Smooth muscle cell (in vitro differentiated cells): ENCODE measurements around the gene NFIA. TPM values are rescaled to one million over a fixed set of nuclear protein-coding genes. Genes with fewer than 3 reads are reported as not detected.

ENCODE experiments used
- DNase-seq: peaks from one replicate; lab custom pipeline; 2025; ENCODE audit not compliant: unreplicated experiment; lab: John Stamatoyannopoulos, UW
- H2AFZ ChIP-seq: fragments of 200-600 bp; sonication (generic); 2 replicates; pipeline ENCODE4 v1.6.0; 2016; ENCODE audit warnings: antibody characterized with exemption, low read depth, mild to moderate bottlenecking
- H3F3A ChIP-seq: fragments of 200-600 bp; sonication (generic); 2 replicates; pipeline ENCODE4 v1.6.0; 2017; ENCODE audit warnings: antibody characterized with exemption, low read depth
- H3K27ac ChIP-seq: fragments of 200-600 bp; sonication (generic); 2 replicates; pipeline ENCODE4 v1.5.1; 2016; ENCODE audit warnings: low read depth, mild to moderate bottlenecking
- H3K27me3 ChIP-seq: fragments of 200-600 bp; sonication (generic); 2 replicates; pipeline ENCODE4 v1.6.1; 2016; ENCODE audit warnings: low read depth, mild to moderate bottlenecking
- H3K36me3 ChIP-seq: fragments of 200-600 bp; sonication (generic); 2 replicates; pipeline ENCODE4 v1.5.1; 2016; ENCODE audit warnings: low read depth
- H3K4me1 ChIP-seq: fragments of 200-600 bp; sonication (generic); 2 replicates; pipeline ENCODE4 v1.5.1; 2016; ENCODE audit warnings: low read depth
- H3K4me2 ChIP-seq: fragments of 200-600 bp; sonication (generic); 2 replicates; pipeline ENCODE4 v1.6.0; 2016; ENCODE audit warnings: mild to moderate bottlenecking
- H3K4me3 ChIP-seq: fragments of 200-600 bp; sonication (generic); 2 replicates; pipeline ENCODE4 v1.5.1; 2016; ENCODE audit warnings: mild to moderate bottlenecking
- H3K79me2 ChIP-seq: fragments of 200-600 bp; sonication (generic); 2 replicates; pipeline ENCODE4 v1.6.0; 2016; ENCODE audit warnings: low read depth, mild to moderate bottlenecking
- H3K9ac ChIP-seq: fragments of 200-600 bp; sonication (generic); 2 replicates; pipeline ENCODE4 v1.6.0; 2016; ENCODE audit warnings: low read depth
- H3K9me3 ChIP-seq: fragments of 200-600 bp; sonication (generic); replicated peaks from 2 replicates; pipeline ENCODE4 v1.5.1; 2016; ENCODE audit warnings: low read depth
- H4K20me1 ChIP-seq: fragments of 200-600 bp; sonication (generic); 2 replicates; pipeline ENCODE4 v1.6.0; 2016; ENCODE audit warnings: low read depth
- CTCF ChIP-seq: fragments of 200-600 bp; sonication (generic); IDR thresholded peaks from 2 replicates; pipeline ENCODE4 v1.5.1; 2017; ENCODE audit warnings: borderline replicate concordance, mild to moderate bottlenecking, antibody characterized with exemption; ENCODE audit not compliant: insufficient read depth, poor library complexity, severe bottlenecking
- WGBS: methylation state at CpG from one replicate; pipeline ENCODE4 v1.1.7; 2016; ENCODE audit warnings: low lambda C conversion rate; 5-methylcytosine and 5-hydroxymethylcytosine counted together
- polyA plus RNA-seq: library from polyadenylated mRNA; unstranded; fragments of >200 nt; fragmentation: Nextera tagmentation; extraction: Ambion mirVana; gene quantifications from 2 replicates; pipeline ENCODE4 v1.2.1, GENCODE V29; 2016
- total RNA-seq: library from RNA; depleted of rRNA; stranded (reverse); fragments of >200 nt; gene quantifications from 2 replicates; pipeline ENCODE4 v1.2.3, GENCODE V29; 2014

NFIA gene
- total and polyA plus RNA-seq, 2 experiments from 2014 or later = 5.0 to 6.2 TPM

DNA sequence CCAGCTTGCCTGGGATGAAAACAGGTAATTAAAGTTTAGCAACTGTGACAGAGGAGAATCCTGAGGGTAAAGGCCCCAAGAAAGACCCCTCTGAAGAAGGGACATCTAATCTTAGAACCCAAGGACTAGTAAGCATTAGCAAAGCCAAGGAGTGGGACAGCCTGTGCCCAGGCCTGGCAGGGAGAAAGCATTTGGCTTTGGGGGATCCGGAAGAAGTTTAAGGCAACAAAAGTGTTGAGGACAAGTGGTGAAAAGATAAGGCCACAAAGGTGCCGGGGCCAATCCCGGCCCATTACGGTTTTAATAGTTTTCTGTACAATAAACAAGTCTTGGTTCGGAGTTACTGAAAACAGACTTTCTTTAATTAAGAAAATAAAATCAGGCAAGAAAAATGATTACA lies 367.0 kb downstream of the NFIA start:
- 95% methylated on average over 5 of the region's 5 CpGs for WGBS
- Histone ChIP-seq H3K9me3 (no peaks in the 10 kb centered on the region), H3K4me2 (no peak overlapping the region), H3K27ac (no peak overlapping the region), H3K79me2 (no peaks in the 10 kb centered on the region), H3K9ac (no peak overlapping the region), H4K20me1 (no peaks in the 10 kb centered on the region), H3K4me1 (peaks cover 14% of the 10 kb centered on the region), H3K4me3 (no peak overlapping the region), H3K36me3 (no peaks in the 10 kb centered on the region), H3K27me3 (no peaks in the 10 kb centered on the region), H3F3A (no peaks in the 10 kb centered on the region), H2AFZ (no peak overlapping the region)
- no peak for TF ChIP-seq CTCF
- DNase-seq = no peak

DNA sequence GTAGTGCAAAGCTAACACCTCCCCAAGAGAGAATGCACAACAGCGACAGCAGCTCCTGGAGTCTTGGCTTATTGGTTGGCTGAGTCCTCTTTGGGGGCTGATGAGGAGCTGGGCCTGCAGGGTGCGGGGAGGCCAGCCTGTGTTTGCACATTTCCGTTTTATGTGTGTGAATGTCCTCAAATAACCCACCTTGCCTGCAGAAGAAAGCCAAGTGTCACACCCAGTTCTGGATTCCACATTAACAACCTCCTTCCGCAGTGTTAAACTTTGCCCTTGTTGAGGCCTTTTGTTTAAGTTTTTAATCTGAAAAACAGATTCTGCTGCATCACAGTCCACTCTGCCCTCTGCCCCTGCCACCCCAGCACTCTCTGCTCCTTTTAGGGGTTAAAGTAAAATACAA lies 368.1 kb downstream of the NFIA start:
- Histone ChIP-seq H2AFZ (no peak overlapping the region), H3K36me3 (no peaks in the 10 kb centered on the region), H3K4me3 (no peak overlapping the region), H3K27me3 (no peaks in the 10 kb centered on the region), H3K9me3 (no peaks in the 10 kb centered on the region), H3F3A (no peaks in the 10 kb centered on the region), H3K27ac (no peak overlapping the region), H4K20me1 (no peaks in the 10 kb centered on the region), H3K4me2 (no peak overlapping the region), H3K4me1 (peaks cover 14% of the 10 kb centered on the region), H3K9ac (no peak overlapping the region), H3K79me2 (no peaks in the 10 kb centered on the region)
- no peak for TF ChIP-seq CTCF
- DNase-seq = no peak
- 81% methylated on average over 4 of the region's 4 CpGs for WGBS

DNA sequence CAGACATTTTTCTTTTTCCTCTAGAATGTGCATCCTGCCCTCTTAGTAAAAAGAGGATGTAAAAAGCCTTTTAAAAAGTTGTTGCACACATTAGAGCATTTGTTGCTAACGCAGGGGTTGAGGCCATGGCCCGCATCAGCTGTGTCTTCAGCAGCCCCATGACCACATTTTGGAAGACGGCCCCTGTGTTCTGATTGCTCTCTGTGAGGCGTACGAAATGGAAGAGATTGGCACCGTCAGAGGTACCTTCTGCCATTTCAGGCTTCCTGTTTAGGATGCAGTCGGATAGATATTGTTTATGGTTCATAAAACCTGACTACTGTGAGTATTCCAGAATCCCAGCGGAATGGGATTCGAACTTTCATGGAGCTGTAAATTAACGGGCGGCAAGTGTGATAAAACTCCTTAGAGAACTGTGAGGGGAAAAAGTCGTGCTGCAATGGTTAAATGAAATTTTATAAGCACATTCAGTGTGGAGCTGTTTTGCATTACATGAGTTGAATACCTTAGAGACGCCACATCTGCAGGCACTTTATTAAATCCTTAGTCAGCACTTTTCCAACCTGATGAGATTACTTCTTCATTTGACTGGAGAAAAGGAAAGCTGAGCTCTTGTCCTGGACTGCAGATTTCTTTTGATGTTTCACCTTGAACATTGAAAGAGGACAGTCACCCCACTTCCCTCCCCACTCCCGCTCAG lies 368.7 kb downstream of the NFIA start:
- no peak for DNase-seq
- no peaks in the 10 kb centered on the region for H3K27me3 ChIP-seq
- no peak for TF ChIP-seq CTCF
- H3K4me2 ChIP-seq = no peak overlapping the region
- H3K4me1 ChIP-seq = peaks cover 14% of the 10 kb centered on the region
- H3K79me2 ChIP-seq = no peaks in the 10 kb centered on the region
- no peaks in the 10 kb centered on the region for H3K36me3 ChIP-seq
- 87% methylated on average over 14 of the region's 14 CpGs for WGBS
- H3K9me3 ChIP-seq = no peaks in the 10 kb centered on the region
- no peaks in the 10 kb centered on the region for H3F3A ChIP-seq
- no peak overlapping the region for H3K9ac ChIP-seq
- no peaks in the 10 kb centered on the region for H4K20me1 ChIP-seq
- no peak overlapping the region for H2AFZ ChIP-seq
- no peak overlapping the region for H3K27ac ChIP-seq
- H3K4me3 ChIP-seq = no peak overlapping the region

DNA sequence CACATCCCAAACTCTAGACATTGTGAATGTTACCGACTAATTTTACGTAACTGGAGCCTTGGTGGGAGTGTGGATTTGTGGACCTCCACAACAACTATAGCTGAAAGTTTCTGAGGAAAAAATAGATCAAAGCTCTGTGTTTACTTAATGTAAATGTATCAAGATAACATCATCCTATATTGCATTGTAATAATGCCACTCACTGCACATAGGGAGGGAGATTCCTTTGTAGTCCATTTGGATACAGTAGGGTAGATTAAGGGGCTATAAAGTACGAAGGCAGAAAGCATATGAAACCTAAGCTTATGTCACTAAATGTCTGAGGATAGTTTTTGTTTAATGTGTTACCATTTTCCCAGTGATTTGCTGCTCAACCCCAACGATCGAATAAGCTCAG lies 369.2 kb downstream of the NFIA start:
- Histone ChIP-seq H3K9me3 (no peaks in the 10 kb centered on the region), H3K27ac (peak overlapping the region; percentile 96), H3K79me2 (no peaks in the 10 kb centered on the region), H3F3A (no peaks in the 10 kb centered on the region), H3K4me2 (no peak overlapping the region), H3K9ac (no peak overlapping the region), H3K36me3 (no peaks in the 10 kb centered on the region), H2AFZ (no peak overlapping the region), H3K4me3 (no peak overlapping the region), H3K4me1 (peaks cover 14% of the 10 kb centered on the region), H4K20me1 (no peaks in the 10 kb centered on the region), H3K27me3 (no peaks in the 10 kb centered on the region)
- TF ChIP-seq CTCF = no peak
- no peak for DNase-seq
- WGBS = 85% methylated on average over 5 of the region's 5 CpGs
